ENCODE results near the gene RBM39. TPM values are rescaled to one million over a fixed set of nuclear protein-coding genes. Genes with fewer than 3 reads are reported as not detected.

Gene RBM39
- total and polyA plus RNA-seq, 9 of the 15 experiments (the other 6 are each of a cell fraction or from before 2014, with no cell fraction given): 143 to 319 (median 228) TPM

DNA sequence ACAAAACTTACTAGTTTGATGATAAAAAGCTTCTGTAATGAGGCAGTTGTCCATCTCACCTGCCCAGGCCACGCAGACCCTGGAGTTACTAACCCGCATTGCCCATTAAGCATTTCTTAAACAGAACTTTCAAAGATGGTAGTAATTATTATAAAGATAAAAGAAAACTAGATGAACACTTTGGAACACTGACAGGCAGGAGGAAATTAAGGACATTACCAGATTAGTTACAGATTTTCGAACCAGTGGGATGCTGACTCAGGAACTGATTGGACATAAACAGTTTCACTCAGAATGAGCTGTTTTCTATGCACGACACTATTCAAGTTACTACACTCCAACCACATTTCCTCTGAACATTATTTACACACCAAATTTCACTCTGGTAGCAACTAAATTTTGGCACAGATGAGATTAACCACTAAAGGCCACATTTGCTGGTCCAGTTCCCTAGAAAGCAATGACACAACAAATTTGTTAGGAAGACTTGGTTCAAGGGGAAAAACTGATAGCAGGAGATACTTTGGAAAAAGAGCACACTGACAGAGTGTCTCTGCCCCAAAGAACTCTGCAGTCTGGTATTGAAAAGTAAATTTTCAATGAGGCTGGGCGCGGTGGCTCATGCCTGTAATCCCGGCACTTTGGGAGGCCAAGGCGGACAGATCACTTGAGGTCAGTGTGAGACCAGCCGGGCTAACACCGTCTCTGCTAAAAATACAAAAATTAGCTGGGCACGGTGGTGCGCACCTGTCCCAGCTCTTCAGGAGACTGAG, 39.8 kb downstream of the RBM39 start (continued):
- TF ChIP-seq C11orf30 (IDR thresholded peaks at IDR 0.05; ENCODE audit: low read depth) (peak; percentile 71), EP300 (IDR thresholded peaks at IDR 0.05; ENCODE audit: low read length) (no peak), ZBTB33 (CRISPR knock-in tag; IDR thresholded peaks at IDR 0.05) (0 out of 2 replicates have a peak, but pooled peaks have one; percentile 24), MAFK (IDR thresholded peaks at IDR 0.05; ENCODE audit: low read length) (peak; percentile 43; the same call in 1 of the 2 replicates), PML (IDR thresholded peaks at IDR 0.05; ENCODE audit: low read length) (peak; percentile 12), GTF2E2 (tag; IDR thresholded peaks at IDR 0.05) (no peak), FOSL1 (tag; conservative IDR thresholded peaks at IDR 0.05) (no peak), POLR2AphosphoS2 (IDR thresholded peaks at IDR 0.05; ENCODE audit: low read length) (peak; percentile 71; the same call in 1 of the 2 replicates), SMARCB1 (IDR thresholded peaks at IDR 0.05; ENCODE audit: insufficient read length, low read depth) (no peak), MAFG (tag; conservative IDR thresholded peaks at IDR 0.05) (peak; percentile 61), HMBOX1 (IDR thresholded peaks at IDR 0.05) (peak; percentile 44; the same call in 1 of the 2 replicates), RBM22 (IDR thresholded peaks at IDR 0.05; ENCODE audit: low read depth, low read length, poor library complexity, severe bottlenecking) (peak; percentile 69), LCOR (CRISPR knock-in tag; IDR thresholded peaks at IDR 0.05) (no peak), ZFPM2 (CRISPR knock-in tag; IDR thresholded peaks at IDR 0.05) (no peak), POLR2B (IDR thresholded peaks at IDR 0.05; ENCODE audit: low read depth, partially characterized antibody) (peak; percentile 67), ZNF717 (CRISPR knock-in tag; IDR thresholded peaks at IDR 0.05) (no peak)
- TF ChIP-seq, protein P1, sequence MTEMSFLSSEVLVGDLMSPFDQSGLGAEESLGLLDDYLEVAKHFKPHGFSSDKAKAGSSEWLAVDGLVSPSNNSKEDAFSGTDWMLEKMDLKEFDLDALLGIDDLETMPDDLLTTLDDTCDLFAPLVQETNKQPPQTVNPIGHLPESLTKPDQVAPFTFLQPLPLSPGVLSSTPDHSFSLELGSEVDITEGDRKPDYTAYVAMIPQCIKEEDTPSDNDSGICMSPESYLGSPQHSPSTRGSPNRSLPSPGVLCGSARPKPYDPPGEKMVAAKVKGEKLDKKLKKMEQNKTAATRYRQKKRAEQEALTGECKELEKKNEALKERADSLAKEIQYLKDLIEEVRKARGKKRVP (CRISPR knock-in tag; IDR thresholded peaks at IDR 0.05): no peak
- TF ChIP-seq, protein P2, sequence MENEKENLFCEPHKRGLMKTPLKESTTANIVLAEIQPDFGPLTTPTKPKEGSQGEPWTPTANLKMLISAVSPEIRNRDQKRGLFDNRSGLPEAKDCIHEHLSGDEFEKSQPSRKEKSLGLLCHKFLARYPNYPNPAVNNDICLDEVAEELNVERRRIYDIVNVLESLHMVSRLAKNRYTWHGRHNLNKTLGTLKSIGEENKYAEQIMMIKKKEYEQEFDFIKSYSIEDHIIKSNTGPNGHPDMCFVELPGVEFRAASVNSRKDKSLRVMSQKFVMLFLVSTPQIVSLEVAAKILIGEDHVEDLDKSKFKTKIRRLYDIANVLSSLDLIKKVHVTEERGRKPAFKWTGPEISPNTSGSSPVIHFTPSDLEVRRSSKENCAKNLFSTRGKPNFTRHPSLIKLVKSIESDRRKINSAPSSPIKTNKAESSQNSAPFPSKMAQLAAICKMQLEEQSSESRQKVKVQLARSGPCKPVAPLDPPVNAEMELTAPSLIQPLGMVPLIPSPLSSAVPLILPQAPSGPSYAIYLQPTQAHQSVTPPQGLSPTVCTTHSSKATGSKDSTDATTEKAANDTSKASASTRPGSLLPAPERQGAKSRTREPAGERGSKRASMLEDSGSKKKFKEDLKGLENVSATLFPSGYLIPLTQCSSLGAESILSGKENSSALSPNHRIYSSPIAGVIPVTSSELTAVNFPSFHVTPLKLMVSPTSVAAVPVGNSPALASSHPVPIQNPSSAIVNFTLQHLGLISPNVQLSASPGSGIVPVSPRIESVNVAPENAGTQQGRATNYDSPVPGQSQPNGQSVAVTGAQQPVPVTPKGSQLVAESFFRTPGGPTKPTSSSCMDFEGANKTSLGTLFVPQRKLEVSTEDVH (IDR thresholded peaks at IDR 0.05; ENCODE audit: low read depth, partially characterized antibody): peak; percentile 19
